GM23338 (cell line): Measurements from ENCODE around the gene SLC39A11. TPM values are rescaled to one million over a fixed set of nuclear protein-coding genes. Genes with fewer than 3 reads are reported as not detected.
"Not testable (repeated sequence)": the region's sequence is repeated elsewhere in the genome, so short reads cannot be mapped to it uniquely, and the experiment has no call there.

Source experiments
- ATAC-seq: fragments of 200-7000 bp; cut with Tn5 transposase; 3 replicates; pipeline ENCODE4 v1.9.1; 2020
- DNase-seq: peaks from one replicate; pipeline ENCODE4 v3.0.0-alpha.2; 2015; ENCODE audit warnings: low spot score
- H2AFZ ChIP-seq: fragments of 200-600 bp; sonication (generic); 2 replicates; pipeline ENCODE4 v1.8.0; 2016; ENCODE audit warnings: antibody characterized with exemption, mild to moderate bottlenecking, moderate library complexity
- H3F3A ChIP-seq: fragments of 200-600 bp; sonication (generic); replicated peaks from 2 replicates; pipeline ENCODE4 v1.8.0; 2017; ENCODE audit warnings: antibody characterized with exemption, mixed run types, low read depth
- H3K27ac ChIP-seq: fragments of 200-600 bp; sonication (generic); 2 replicates; pipeline ENCODE4 v1.6.1; 2016; ENCODE audit warnings: low read depth
- H3K27me3 ChIP-seq: fragments of 200-600 bp; sonication (generic); 2 replicates; pipeline ENCODE4 v1.8.0; 2016; ENCODE audit warnings: mild to moderate bottlenecking, mixed run types, moderate library complexity; ENCODE audit not compliant: insufficient read depth
- H3K36me3 ChIP-seq: fragments of 200-600 bp; sonication (generic); 2 replicates; pipeline ENCODE4 v1.8.0; 2016; ENCODE audit warnings: mild to moderate bottlenecking; ENCODE audit not compliant: insufficient read depth
- H3K4me1 ChIP-seq: fragments of 200-600 bp; sonication (generic); 2 replicates; pipeline ENCODE4 v1.8.0; 2016; ENCODE audit warnings: mild to moderate bottlenecking, moderate library complexity; ENCODE audit not compliant: insufficient read depth
- H3K4me2 ChIP-seq: fragments of 200-600 bp; sonication (generic); 2 replicates; pipeline ENCODE4 v1.7.1; 2017; ENCODE audit warnings: mixed run types
- H3K4me3 ChIP-seq: fragments of 200-600 bp; sonication (generic); 2 replicates; pipeline ENCODE4 v1.6.1; 2016; ENCODE audit warnings: mixed run types
- H3K79me2 ChIP-seq: fragments of 200-600 bp; sonication (generic); replicated peaks from 2 replicates; pipeline ENCODE4 v1.8.0; 2017; ENCODE audit warnings: mild to moderate bottlenecking; ENCODE audit not compliant: insufficient read depth
- H3K9me2 ChIP-seq: fragments of 200-600 bp; sonication (generic); 2 replicates; pipeline ENCODE4 v1.8.0; 2017; ENCODE audit not compliant: insufficient read depth
- H4K20me1 ChIP-seq: fragments of 200-600 bp; sonication (generic); replicated peaks from 2 replicates; pipeline ENCODE4 v1.8.0; 2017; ENCODE audit warnings: mild to moderate bottlenecking; ENCODE audit not compliant: insufficient read depth
- H3K27ac Mint-ChIP-seq: 2 replicates; pipeline ENCODE4 v1.8.0; 2020; ENCODE audit warnings: inconsistent platforms, mild to moderate bottlenecking, moderate library complexity, mixed read lengths
- H3K27me3 Mint-ChIP-seq: 3 replicates; pipeline ENCODE4 v1.8.0; 2022; ENCODE audit warnings: low read depth, mild to moderate bottlenecking, moderate library complexity, mixed read lengths, inconsistent platforms; ENCODE audit not compliant: insufficient read depth, poor library complexity
- H3K36me3 Mint-ChIP-seq: 3 replicates; pipeline ENCODE4 v1.8.0; 2021; ENCODE audit warnings: low read depth, mild to moderate bottlenecking, inconsistent platforms, moderate library complexity, mixed read lengths
- H3K4me1 Mint-ChIP-seq: 3 replicates; pipeline ENCODE4 v1.8.0; 2020; ENCODE audit warnings: mild to moderate bottlenecking, inconsistent platforms, mixed read lengths
- H3K4me3 Mint-ChIP-seq: 3 replicates; pipeline ENCODE4 v1.8.0; 2021; ENCODE audit warnings: moderate library complexity, mild to moderate bottlenecking, inconsistent platforms, mixed read lengths
- H3K9me3 Mint-ChIP-seq: 3 replicates; pipeline ENCODE4 v1.8.0; 2020; ENCODE audit warnings: moderate library complexity, mild to moderate bottlenecking, inconsistent platforms, mixed read lengths
- NANOG ChIP-seq: IDR thresholded peaks from 2 replicates; pipeline ENCODE4 v1.6.1; 2016; ENCODE audit warnings: antibody characterized with exemption, borderline replicate concordance
- POLR2AphosphoS5 ChIP-seq: IDR thresholded peaks from 2 replicates; pipeline ENCODE4 v1.6.1; 2016; ENCODE audit warnings: antibody characterized with exemption, low read depth
- ZNF114 ChIP-seq: fragments of 250-450 bp; sonication (Bioruptor Pico); IDR thresholded peaks from 2 replicates; pipeline ENCODE4 v1.5.0; 2020; ENCODE audit warnings: mild to moderate bottlenecking, moderate library complexity
- polyA plus RNA-seq: library from polyadenylated mRNA; unstranded; fragments of >200 nt; fragmentation: Nextera tagmentation; extraction: Ambion mirVana; gene quantifications from 2 replicates; pipeline ENCODE4 v1.2.1, GENCODE V29; 2016
- total RNA-seq: library from RNA; depleted of rRNA; stranded (reverse); fragments of >200 nt; shearing (Covaris generic); gene quantifications from 2 replicates; pipeline ENCODE4 v1.2.3, GENCODE V29; 2014
- TF ChIP-seq, protein P1 (sequence below): IDR thresholded peaks from one replicate; pipeline ENCODE4 v1.6.1; 2018; ENCODE audit warnings: antibody characterized with exemption; ENCODE audit not compliant: unreplicated experiment
- TF ChIP-seq, protein P2 (sequence below): IDR thresholded peaks from 2 replicates; pipeline ENCODE4 v1.6.1; 2016; ENCODE audit warnings: antibody characterized with exemption

SLC39A11 gene
- total and polyA plus RNA-seq, 2 experiments from 2014 or later, result 10.8 to 18.1 TPM

DNA sequence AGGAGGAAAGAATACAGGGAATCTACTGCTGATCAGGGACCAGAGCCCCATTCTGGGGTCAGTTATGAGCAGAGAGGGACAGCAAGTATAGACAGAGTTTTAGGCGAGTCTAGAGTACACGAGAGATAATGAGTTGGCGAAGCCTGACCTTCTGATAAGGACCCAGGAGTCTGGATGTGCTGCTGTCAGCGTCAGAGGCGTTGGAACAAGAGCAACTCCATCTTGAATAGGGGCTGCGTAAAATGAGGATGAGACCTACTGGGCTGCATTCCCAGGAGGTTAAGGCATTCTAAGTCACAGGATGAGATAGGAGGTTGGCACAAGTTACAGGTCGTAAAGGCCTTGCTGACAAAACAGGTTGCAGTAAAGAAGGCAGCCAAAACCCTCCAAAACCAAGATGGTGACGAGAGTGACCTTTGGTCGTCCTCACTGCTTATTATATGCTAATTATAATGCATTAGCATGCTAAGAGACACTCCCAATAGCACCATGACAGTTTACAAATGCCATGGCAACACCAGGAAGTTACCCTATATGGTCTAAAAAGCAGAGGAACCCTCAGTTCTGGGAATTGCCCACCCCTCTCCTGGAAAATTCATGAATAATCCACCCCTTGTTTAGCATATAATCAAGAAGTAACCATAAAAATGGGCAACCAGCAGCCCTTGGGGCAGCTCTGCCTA lies 330.5 kb downstream of the SLC39A11 start:
- not testable (repeated sequence) for H3K4me1 ChIP-seq, H4K20me1 ChIP-seq, H3K4me1 Mint-ChIP-seq, ATAC-seq, H3K4me3 Mint-ChIP-seq, H3K27ac Mint-ChIP-seq, H3K27me3 ChIP-seq, DNase-seq, H3K36me3 ChIP-seq, H3K27ac ChIP-seq, H3K4me2 ChIP-seq, H3F3A ChIP-seq, H3K4me3 ChIP-seq, H2AFZ ChIP-seq, H3K9me2 ChIP-seq, H3K79me2 ChIP-seq
- Mint-ChIP-seq H3K27me3 (peaks cover 14% of the 10 kb centered on the region), H3K36me3 (peaks cover 16% of the 10 kb centered on the region), H3K9me3 (peaks cover 16% of the 10 kb centered on the region)

DNA sequence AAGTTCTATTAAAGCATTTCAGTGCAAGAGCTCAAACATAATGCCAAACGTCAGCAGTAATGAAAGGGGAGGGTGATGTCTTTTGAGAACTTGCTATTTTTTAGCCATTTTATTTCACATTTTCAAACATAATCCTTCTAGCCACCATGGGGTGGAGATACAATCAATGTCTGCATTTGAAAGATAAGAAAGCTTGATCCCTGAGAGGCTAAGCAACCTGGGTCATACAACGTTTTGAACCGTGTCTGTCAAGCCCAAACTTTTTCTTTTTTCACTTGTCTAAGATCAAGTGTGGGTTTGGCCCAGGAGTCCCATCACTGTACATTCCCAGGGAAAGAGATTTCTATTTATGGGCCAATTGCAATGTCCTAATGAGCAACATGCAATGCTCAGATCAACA lies 331.1 kb downstream of the SLC39A11 start:
- Mint-ChIP-seq H3K36me3 (peaks cover 10% of the 10 kb centered on the region), H3K9me3 (peaks cover 10% of the 10 kb centered on the region), H3K27me3 (peaks cover 10% of the 10 kb centered on the region), H3K27ac (no peak overlapping the region), H3K4me3 (no peak overlapping the region), H3K4me1 (peaks cover 4% of the 10 kb centered on the region; the same call in 2 of the 3 replicates)
- Histone ChIP-seq H3K27me3 (no peaks in the 10 kb centered on the region; the same call in 1 of the 2 replicates), H3K27ac (no peak overlapping the region), H3K4me3 (no peak overlapping the region), H3K4me1 (no peaks in the 10 kb centered on the region), H2AFZ (no peak overlapping the region), H3F3A (no peaks in the 10 kb centered on the region), H3K9me2 (no peaks in the 10 kb centered on the region; the same call in 1 of the 2 replicates), H3K4me2 (no peak overlapping the region), H3K36me3 (no peaks in the 10 kb centered on the region; the same call in 1 of the 2 replicates), H4K20me1 (no peaks in the 10 kb centered on the region), H3K79me2 (no peaks in the 10 kb centered on the region)
- ATAC-seq (no peak), DNase-seq (no peak)
- TF ChIP-seq NANOG, result no peak
- TF ChIP-seq, protein P1, sequence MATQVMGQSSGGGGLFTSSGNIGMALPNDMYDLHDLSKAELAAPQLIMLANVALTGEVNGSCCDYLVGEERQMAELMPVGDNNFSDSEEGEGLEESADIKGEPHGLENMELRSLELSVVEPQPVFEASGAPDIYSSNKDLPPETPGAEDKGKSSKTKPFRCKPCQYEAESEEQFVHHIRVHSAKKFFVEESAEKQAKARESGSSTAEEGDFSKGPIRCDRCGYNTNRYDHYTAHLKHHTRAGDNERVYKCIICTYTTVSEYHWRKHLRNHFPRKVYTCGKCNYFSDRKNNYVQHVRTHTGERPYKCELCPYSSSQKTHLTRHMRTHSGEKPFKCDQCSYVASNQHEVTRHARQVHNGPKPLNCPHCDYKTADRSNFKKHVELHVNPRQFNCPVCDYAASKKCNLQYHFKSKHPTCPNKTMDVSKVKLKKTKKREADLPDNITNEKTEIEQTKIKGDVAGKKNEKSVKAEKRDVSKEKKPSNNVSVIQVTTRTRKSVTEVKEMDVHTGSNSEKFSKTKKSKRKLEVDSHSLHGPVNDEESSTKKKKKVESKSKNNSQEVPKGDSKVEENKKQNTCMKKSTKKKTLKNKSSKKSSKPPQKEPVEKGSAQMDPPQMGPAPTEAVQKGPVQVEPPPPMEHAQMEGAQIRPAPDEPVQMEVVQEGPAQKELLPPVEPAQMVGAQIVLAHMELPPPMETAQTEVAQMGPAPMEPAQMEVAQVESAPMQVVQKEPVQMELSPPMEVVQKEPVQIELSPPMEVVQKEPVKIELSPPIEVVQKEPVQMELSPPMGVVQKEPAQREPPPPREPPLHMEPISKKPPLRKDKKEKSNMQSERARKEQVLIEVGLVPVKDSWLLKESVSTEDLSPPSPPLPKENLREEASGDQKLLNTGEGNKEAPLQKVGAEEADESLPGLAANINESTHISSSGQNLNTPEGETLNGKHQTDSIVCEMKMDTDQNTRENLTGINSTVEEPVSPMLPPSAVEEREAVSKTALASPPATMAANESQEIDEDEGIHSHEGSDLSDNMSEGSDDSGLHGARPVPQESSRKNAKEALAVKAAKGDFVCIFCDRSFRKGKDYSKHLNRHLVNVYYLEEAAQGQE, result no peak
- TF ChIP-seq ZNF114 (CRISPR knock-in tag), result no peak
- no peak for TF ChIP-seq POLR2AphosphoS5
- TF ChIP-seq, protein P2, sequence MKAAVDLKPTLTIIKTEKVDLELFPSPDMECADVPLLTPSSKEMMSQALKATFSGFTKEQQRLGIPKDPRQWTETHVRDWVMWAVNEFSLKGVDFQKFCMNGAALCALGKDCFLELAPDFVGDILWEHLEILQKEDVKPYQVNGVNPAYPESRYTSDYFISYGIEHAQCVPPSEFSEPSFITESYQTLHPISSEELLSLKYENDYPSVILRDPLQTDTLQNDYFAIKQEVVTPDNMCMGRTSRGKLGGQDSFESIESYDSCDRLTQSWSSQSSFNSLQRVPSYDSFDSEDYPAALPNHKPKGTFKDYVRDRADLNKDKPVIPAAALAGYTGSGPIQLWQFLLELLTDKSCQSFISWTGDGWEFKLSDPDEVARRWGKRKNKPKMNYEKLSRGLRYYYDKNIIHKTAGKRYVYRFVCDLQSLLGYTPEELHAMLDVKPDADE, result no peak
